ENCODE data around the gene RPS6KL1.

- TF ChIP-seq SUZ12 (IDR thresholded peaks at IDR 0.05) (no peak), SP1 (IDR thresholded peaks at IDR 0.05) (no peak), BHLHE40 (IDR thresholded peaks at IDR 0.05; ENCODE audit: borderline replicate concordance) (no peak), ARNT (IDR thresholded peaks at IDR 0.05) (no peak), L3MBTL2 (conservative IDR thresholded peaks at IDR 0.05) (no peak), TARDBP (IDR thresholded peaks at IDR 0.05) (no peak), CTBP1 (IDR thresholded peaks at IDR 0.05; ENCODE audit: borderline replicate concordance) (no peak), ELF4 (IDR thresholded peaks at IDR 0.05) (no peak), HDGF (IDR thresholded peaks at IDR 0.05; ENCODE audit: borderline replicate concordance) (no peak)
Measured at GRCh38 chr14:74949191-74949601, 26.1 kb upstream of the RPS6KL1 start.
